KOPT-K1 (cell line): ENCODE measurements around the gene GCH1.
"Not testable (repeated sequence)": the region's sequence is repeated elsewhere in the genome, so short reads cannot be mapped to it uniquely, and the experiment has no call there.

Experiments
- H3K27ac ChIP-seq: fragments of 200-600 bp; sonication (generic); 2 replicates; pipeline ENCODE4 v1.5.1; 2016; ENCODE audit warnings: antibody characterized with exemption, mild to moderate bottlenecking, low read depth, low read length; ENCODE audit not compliant: poor library complexity, severe bottlenecking
- H3K36me3 ChIP-seq: fragments of 200-600 bp; sonication (generic); 2 replicates; pipeline ENCODE4 v1.5.1; 2017; ENCODE audit warnings: antibody characterized with exemption, mild to moderate bottlenecking, low read length, moderate library complexity; ENCODE audit not compliant: insufficient read depth
- H3K9me3 ChIP-seq: fragments of 200-600 bp; sonication (generic); 2 replicates; pipeline ENCODE4 v1.5.1; 2017; ENCODE audit warnings: antibody characterized with exemption, low read length, mild to moderate bottlenecking; ENCODE audit not compliant: insufficient read depth, poor library complexity, severe bottlenecking

The GCH1 gene

DNA sequence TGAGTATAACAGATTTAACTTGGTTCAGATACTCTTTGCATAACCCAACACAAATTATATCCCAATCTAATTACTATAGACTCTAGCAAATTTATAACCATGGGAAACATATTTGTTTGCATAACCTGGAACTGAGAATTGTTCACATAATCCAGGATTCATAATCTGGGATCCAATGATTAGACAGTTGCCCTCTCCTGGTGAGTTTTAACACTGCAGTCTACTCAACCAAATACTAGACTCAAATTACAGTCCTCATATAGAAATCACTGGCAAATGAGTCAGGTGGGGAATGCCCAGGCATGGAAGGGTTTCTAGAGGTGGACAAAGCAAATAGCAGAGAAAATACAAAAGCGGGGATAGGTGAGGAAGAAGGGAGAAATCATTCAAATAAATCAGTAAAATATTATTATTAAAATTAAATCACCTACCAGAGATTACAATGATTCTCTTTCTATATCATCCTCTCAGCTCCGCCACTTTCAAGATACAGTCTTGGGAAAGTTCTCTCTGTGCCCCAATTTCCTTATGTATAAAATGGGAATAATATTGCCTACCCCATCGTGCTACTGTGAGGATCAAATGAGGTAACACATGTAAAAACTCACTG is 9.4 kb downstream of the GCH1 start:
- no peak overlapping the region for H3K27ac ChIP-seq
- no peaks in the 10 kb centered on the region for H3K36me3 ChIP-seq
- no peaks in the 10 kb centered on the region for H3K9me3 ChIP-seq

- no peaks in the 10 kb centered on the region for H3K9me3 ChIP-seq
- H3K27ac ChIP-seq = peak overlapping the region; percentile 25
- H3K36me3 ChIP-seq = no peaks in the 10 kb centered on the region
Measured at GRCh38 chr14:54891471-54892245, 11.0 kb downstream of the GCH1 start.

DNA sequence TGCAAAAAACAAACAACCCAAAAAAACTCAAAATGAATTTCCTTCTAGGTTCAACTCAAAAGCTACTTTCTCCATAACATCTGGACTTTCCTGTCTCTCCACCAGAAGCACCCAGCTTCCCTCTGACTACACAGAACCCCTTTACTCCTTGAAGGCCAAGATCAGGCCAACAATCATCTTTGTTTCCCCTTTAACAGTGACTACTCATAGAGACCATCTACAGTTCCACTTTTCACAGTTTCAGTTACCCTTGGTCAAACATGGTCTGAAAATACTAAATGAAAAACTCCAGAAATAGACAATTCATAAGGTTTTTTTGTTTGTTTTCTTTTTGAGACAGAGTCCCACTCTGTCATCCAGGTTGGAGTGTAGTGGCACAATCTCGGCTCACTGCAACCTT is 11.8 kb downstream of the GCH1 start:
- Histone ChIP-seq H3K9me3 (no peaks in the 10 kb centered on the region), H3K27ac (no peak overlapping the region), H3K36me3 (no peaks in the 10 kb centered on the region)

- H3K9me3 ChIP-seq = no peaks in the 10 kb centered on the region
- H3K27ac ChIP-seq = no peak overlapping the region
Measured at GRCh38 chr14:54889919-54890318, 12.7 kb downstream of the GCH1 start.

DNA sequence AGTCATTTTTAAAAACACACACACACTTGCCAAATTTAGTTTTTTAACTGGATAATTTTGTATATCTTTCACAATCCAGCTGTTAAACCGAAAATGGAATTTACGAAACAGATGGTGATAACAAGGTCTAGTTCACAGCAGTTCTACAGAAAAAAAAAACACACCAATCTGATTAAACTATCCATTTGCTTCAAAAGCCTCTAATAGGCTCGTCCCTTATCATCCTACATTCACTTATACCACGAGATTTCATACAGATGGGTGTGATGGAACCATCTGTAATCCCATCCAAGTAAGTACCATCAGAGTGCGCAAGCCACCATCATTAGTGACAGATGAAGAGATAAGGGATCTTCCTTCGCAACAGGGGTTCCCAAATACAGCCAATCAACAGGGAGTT is 20.1 kb downstream of the GCH1 start:
- no peaks in the 10 kb centered on the region for H3K9me3 ChIP-seq
- H3K36me3 ChIP-seq = no peaks in the 10 kb centered on the region
- H3K27ac ChIP-seq = peak overlapping the region; percentile 72

More at GRCh38 chr14:54889919-54890318, 12.7 kb downstream of the GCH1 start:
- H3K36me3 ChIP-seq = no peaks in the 10 kb centered on the region

GRCh38 chr14:54881761-54882401 is 20.7 kb downstream of the GCH1 start:
- H3K27ac ChIP-seq = peak overlapping the region; percentile 72
- no peaks in the 10 kb centered on the region for H3K9me3 ChIP-seq
- H3K36me3 ChIP-seq = no peaks in the 10 kb centered on the region

DNA sequence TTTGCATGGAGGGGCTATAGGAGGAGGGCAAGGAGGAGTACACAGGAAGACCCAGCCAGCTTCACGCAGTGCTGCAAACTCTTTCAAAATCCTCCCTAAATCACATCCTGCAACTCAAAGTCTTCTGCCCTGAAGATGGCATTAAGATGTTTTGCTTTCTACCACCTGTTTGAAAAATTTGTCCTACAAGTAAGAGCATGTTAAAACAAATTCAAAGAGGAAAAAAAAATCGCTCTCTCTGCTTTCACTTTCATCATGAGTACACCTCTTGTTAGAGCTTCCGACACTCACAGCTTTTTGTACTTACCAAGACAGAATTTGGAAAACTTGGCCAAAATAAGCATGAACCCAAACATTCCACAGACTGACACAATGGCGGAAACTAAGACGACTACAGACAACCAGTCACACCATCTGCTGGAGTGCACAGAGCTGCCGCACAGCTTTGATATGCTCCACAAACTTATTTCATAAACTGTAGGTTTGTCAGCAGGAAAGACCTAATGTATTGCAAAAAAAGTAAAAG is 21.3 kb downstream of the GCH1 start:
- no peaks in the 10 kb centered on the region for H3K36me3 ChIP-seq
- H3K27ac ChIP-seq = peak overlapping the region; percentile 72

DNA sequence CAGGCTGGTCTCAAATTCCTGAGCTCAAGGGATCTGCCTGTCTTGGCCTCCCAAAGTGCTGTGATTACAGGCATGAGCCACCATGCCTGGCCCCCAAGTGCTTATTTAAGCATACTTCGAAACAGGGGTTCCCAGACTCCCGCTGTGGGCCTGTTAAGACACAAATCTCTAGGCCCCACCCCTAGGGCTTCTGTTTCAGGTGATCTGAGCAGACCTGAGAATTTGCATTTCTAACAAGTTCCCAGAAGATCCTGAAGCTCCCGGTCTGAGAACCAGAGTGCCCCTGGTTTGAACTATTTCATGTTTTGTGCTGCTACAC is 25.0 kb downstream of the GCH1 start:
- Histone ChIP-seq H3K9me3 (no peaks in the 10 kb centered on the region), H3K27ac (no peak overlapping the region), H3K36me3 (no peaks in the 10 kb centered on the region)

More for the DNA sequence above, 21.3 kb downstream of the GCH1 start:
- no peaks in the 10 kb centered on the region for H3K9me3 ChIP-seq

- H3K27ac ChIP-seq = no peak overlapping the region
- H3K9me3 ChIP-seq = no peaks in the 10 kb centered on the region
- no peaks in the 10 kb centered on the region for H3K36me3 ChIP-seq
Measured at GRCh38 chr14:54877015-54877702, 25.5 kb downstream of the GCH1 start.

GRCh38 chr14:54875648-54876047 is 27.0 kb downstream of the GCH1 start:
- not testable (repeated sequence) for H3K27ac ChIP-seq, H3K36me3 ChIP-seq

GRCh38 chr14:54870154-54871090 is 32.2 kb downstream of the GCH1 start:
- not testable (repeated sequence) for H3K36me3 ChIP-seq, H3K27ac ChIP-seq, H3K9me3 ChIP-seq

More at GRCh38 chr14:54875648-54876047, 27.0 kb downstream of the GCH1 start:
- H3K9me3 ChIP-seq = not testable (repeated sequence)

DNA sequence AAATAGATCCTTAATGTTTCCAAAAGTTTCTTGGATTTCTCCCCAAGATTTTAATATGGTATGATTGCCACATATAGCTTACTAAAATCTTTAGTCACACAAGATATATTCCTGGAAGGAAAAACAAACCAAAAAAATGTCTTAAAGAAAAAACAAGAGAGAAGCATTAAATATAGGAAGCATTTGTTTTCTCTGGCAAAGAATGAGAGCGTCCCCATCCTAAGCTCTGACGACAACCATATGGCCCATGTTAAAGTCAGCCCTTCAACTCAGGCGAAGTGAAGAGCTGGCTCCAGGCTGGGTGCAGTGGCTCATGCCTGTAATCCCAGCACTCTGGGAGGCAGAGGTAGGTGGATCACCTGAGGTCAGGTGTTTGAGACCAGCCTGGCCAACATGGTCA is 35.6 kb downstream of the GCH1 start:
- H3K9me3 ChIP-seq = no peaks in the 10 kb centered on the region
- H3K27ac ChIP-seq = no peak overlapping the region
- H3K36me3 ChIP-seq = peaks cover 11% of the 10 kb centered on the region

DNA sequence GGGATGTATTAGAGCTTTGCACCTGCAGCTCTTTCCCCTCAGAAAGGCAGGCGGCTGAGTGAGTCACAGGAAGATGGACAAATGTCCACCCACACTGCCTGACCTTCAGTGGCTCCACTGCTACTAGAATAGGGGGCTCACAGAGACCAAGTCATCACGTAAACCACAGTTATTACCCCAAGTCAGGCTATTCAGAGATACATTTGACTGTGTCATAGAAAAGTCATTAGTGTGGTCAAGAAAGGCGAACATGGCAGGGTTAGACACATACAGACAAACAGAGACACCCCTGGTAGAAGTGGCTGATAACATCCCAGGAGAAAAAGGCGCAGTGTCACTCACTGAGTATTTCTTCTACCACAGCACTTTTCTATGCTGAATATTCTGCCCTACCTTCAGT is 36.0 kb downstream of the GCH1 start:
- no peak overlapping the region for H3K27ac ChIP-seq
- H3K36me3 ChIP-seq = peaks cover 11% of the 10 kb centered on the region
- H3K9me3 ChIP-seq = no peaks in the 10 kb centered on the region

- Histone ChIP-seq H3K27ac (no peak overlapping the region), H3K36me3 (peaks cover 17% of the 10 kb centered on the region), H3K9me3 (no peaks in the 10 kb centered on the region)
Measured at GRCh38 chr14:54864526-54864925, 38.1 kb downstream of the GCH1 start.
